Measurements from ENCODE around the gene SLC35B2.
A peak's percentile ranks its signal among the peaks of the same experiment; 100 is the strongest.

DNA sequence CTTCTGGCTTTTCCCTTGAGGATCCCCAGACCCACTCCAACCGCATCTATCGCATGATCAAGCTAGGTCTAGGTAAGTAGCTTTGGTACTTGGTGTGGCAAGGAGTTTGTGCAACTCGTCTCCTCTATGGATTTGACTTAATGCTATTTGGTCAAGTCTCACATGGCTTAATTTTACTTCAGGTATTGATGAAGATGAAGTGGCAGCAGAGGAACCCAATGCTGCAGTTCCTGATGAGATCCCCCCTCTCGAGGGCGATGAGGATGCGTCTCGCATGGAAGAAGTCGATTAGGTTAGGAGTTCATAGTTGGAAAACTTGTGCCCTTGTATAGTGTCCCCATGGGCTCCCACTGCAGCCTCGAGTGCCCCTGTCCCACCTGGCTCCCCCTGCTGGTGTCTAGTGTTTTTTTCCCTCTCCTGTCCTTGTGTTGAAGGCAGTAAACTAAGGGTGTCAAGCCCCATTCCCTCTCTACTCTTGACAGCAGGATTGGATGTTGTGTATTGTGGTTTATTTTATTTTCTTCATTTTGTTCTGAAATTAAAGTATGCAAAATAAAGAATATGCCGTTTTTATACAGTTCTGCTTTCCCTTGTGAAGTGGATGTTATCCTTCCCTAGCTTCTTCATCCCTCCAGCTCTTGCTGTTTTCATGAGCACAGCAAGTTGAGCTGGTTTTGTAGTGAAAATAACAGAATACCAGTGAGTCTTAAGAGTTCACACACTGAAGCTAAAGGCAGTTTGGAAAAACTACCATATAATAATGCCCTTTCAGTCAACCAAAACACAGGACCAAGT, 3.8 kb downstream of the SLC35B2 start:
- TF ChIP-seq, protein P1, sequence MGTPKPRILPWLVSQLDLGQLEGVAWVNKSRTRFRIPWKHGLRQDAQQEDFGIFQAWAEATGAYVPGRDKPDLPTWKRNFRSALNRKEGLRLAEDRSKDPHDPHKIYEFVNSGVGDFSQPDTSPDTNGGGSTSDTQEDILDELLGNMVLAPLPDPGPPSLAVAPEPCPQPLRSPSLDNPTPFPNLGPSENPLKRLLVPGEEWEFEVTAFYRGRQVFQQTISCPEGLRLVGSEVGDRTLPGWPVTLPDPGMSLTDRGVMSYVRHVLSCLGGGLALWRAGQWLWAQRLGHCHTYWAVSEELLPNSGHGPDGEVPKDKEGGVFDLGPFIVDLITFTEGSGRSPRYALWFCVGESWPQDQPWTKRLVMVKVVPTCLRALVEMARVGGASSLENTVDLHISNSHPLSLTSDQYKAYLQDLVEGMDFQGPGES (IDR thresholded peaks at IDR 0.05; ENCODE audit: low read depth, low read length), result no peak
- TF ChIP-seq MAX (IDR thresholded peaks at IDR 0.05; ENCODE audit: low read depth) (no peak), FOSL2 (IDR thresholded peaks at IDR 0.05; ENCODE audit: borderline replicate concordance, low read depth) (no peak), MEF2A (IDR thresholded peaks at IDR 0.05; ENCODE audit: borderline replicate concordance, low read depth) (no peak), SIN3A (IDR thresholded peaks at IDR 0.05; ENCODE audit: borderline replicate concordance, low read depth, low read length) (no peak), USF2 (IDR thresholded peaks at IDR 0.05; ENCODE audit: borderline replicate concordance, low read depth, low read length) (no peak), SMC3 (IDR thresholded peaks at IDR 0.05; ENCODE audit: low read depth, low read length) (no peak)
- TF ChIP-seq, protein P2, sequence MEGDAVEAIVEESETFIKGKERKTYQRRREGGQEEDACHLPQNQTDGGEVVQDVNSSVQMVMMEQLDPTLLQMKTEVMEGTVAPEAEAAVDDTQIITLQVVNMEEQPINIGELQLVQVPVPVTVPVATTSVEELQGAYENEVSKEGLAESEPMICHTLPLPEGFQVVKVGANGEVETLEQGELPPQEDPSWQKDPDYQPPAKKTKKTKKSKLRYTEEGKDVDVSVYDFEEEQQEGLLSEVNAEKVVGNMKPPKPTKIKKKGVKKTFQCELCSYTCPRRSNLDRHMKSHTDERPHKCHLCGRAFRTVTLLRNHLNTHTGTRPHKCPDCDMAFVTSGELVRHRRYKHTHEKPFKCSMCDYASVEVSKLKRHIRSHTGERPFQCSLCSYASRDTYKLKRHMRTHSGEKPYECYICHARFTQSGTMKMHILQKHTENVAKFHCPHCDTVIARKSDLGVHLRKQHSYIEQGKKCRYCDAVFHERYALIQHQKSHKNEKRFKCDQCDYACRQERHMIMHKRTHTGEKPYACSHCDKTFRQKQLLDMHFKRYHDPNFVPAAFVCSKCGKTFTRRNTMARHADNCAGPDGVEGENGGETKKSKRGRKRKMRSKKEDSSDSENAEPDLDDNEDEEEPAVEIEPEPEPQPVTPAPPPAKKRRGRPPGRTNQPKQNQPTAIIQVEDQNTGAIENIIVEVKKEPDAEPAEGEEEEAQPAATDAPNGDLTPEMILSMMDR (IDR thresholded peaks at IDR 0.05), result peak; percentile 65
